WI38 (cell line): ENCODE data around the gene IRX4.

Source experiments
- H3K4me3 ChIP-seq: 2 replicates; pipeline ENCODE4 v1.5.1; 2011; ENCODE audit warnings: low read depth, mild to moderate bottlenecking, control low read depth, low read length
- CTCF ChIP-seq: IDR thresholded peaks from 2 replicates; pipeline ENCODE4 v1.5.1; 2012; ENCODE audit warnings: low read depth, mild to moderate bottlenecking, control low read depth, low read length

Gene IRX4

DNA sequence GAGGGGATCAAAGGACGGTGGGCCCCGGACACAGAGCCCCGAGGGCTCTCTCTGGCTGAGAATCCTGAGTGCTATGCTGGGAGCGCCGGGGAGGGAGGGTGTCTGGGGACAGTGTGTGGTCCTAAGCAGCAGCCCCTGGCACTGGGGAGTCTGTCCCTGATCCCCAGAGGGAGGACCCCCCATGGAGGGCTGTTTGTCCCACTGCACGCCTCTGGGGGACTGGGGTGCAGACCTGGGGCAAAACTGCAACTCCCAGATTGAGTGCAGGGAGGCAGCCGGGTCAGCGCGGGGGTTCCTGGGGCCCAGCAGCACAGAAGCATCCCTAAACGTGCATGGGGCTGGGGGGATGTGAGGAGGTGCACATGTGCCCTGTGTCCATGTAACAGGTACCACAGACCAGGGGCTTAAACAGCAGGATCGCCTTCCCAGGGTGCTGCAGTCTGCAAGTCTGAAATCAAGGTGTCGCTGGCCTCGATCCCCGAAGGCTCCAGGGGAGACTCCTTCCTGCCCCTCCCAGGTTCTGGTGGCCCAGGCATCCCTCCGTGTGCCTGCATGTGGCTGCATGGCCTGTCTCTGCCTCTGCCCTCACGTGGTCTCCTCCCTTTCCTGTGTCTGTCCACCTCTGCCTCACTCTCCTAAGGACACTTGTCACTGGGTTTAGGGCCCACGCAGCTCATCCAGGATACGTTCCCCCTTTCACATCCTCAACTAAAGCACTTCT, 35.9 kb upstream of the IRX4 start:
- TF ChIP-seq CTCF, result no peak

DNA sequence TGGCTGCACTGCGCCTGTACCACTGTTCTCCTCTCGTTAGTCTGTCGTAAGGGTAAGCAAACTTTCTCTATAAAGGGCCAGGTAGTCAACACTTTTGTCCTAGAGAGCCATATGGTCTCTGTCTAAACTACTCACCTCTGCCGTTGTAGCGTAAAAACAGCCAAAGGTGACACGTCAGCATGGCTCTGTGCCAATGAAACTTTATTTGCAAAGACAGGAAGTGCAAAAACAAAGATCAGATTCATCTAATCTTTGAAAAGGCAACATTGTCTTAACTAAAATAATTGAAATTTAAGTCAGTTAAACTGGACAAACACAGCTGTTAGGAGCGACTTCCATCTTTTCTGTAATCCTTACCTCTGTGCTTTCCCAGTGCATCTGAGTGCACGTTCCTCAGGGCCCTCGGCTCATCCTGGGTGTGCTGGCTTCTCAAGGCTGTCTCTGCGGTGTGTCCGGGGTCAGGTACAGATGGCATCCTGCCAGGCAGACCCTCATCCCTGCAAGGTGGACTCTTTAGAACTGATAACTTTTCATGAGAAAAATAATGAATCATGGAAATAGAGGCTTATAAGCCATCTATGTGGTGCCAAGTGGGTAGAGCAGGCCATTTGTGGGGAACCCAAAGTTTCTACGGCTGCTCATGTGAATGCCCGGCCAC, 35.2 kb upstream of the IRX4 start:
- no peak overlapping the region for H3K4me3 ChIP-seq
- TF ChIP-seq CTCF, result no peak

More for the DNA sequence above, 35.9 kb upstream of the IRX4 start:
- H3K4me3 ChIP-seq, result no peak overlapping the region

DNA sequence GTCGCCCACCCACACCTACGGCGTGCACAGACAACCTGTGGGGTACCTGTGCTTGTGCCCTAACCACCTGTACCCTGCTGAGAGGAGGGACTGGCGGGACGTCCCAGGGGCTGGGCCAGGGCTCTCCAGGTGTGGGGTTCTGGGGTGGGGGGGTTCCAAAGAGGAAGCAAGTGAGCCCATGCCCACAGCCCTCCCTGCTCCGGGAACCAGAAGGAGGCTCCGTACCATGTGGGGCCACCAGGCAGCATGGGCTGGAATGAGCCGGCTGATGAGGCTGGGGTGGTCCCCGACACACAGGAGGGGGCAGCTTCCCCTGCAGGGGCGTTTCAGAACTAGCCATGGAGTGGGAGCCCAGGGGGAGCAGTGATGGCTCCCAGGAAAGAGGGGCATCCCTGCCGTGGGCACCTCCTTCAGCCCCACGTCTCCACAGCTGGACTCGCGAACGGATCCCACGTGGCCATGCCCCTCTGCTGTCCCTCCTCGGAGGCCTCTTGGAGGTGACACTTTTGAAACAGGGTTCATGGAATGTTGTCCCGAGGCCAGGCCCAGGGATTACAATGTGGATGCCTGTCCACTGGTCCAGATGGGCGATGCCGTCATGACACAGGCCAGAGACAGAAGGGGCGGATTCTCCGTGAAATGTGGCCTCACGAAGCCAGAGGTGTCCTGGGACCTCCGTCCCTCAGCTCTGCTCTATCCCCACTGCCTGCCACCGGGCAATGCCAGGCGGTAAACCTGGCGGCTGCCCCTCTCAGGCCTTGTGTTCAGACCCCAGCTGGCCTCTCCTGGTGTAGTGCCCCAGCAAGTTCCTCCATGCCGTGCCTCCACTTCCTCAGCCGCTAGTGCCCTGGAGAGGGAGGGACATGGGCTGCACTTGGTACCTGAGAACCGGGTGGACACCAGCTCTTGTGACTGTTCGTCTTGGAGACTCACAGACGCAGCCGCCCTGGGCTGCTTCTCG, 33.6 kb upstream of the IRX4 start:
- TF ChIP-seq CTCF, result no peak
- H3K4me3 ChIP-seq, result no peak overlapping the region

DNA sequence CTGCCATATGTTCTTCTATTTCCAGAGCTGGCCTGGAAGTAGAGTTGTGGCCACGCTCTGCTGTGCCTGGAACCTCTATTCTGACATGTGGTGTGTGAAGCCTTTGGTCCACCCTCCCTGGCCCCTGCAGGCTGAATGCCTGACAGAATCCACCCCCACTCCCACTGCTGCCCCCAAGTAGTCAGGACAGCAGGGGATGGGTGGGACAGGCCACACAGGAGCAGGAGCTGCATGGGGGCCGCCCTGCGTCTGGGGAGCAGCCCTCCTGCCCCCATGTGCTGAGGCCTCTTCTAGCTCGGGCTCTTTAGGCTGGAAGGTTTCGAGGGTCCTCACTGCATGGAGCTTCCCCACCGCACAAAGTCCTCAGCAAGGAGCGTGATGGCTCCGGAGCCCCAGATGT, 32.6 kb upstream of the IRX4 start:
- no peak overlapping the region for H3K4me3 ChIP-seq
- TF ChIP-seq CTCF, result no peak

- H3K4me3 ChIP-seq, result no peak overlapping the region
- no peak for TF ChIP-seq CTCF
Observed at GRCh38 chr5:1914471-1914870, 31.7 kb upstream of the IRX4 start.

DNA sequence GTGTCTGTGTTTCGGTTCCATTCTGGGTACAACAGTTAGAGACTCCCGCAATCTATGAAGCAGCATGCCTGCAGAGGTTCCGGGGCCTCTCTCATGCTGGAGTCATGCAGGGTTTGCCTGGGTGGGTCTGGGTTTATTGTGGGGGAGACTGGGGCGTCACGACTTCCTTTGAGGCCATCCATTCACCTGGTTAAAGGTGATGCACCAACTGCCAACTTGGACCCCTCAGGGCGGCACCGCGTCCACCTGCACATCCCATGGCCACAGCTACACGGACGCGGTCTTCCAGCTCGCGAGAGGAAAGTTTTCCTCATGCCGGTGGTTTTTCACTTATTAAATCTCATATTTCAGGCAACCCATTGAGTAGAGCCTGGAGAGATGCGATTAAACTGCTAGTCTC, 30.9 kb upstream of the IRX4 start:
- no peak for TF ChIP-seq CTCF
- H3K4me3 ChIP-seq, result no peak overlapping the region
